H1 (cell line): ENCODE data around the gene YAP1. TPM values are rescaled to one million over a fixed set of nuclear protein-coding genes. Genes with fewer than 3 reads are reported as not detected.

Experiments used
- CTCF ChIA-PET: fragments of 300-600 bp; sonication (Branson Sonifier 250); formaldehyde crosslinking; loops from one replicate; lab custom pipeline; 2021; ENCODE audit not compliant: partially characterized antibody; lab: Charles Lee
- POLR2A ChIA-PET: fragments of 300-600 bp; sonication (Branson Sonifier 250); formaldehyde crosslinking; loops from one replicate; lab custom pipeline; 2021; ENCODE audit warnings: inconsistent platforms; ENCODE audit not compliant: partially characterized antibody; lab: Charles Lee
- DNase-seq, 2 experiments: peaks; one replicate each; pipeline versions ENCODE4 v3.0.0 to v3.0.0-alpha.2; 2010 to 2022; ENCODE audit warnings: low spot score in 2 of 2, low read depth in 1 of 2, mixed read lengths in 1 of 2
- FAIRE-seq: peaks from 2 replicates; lab custom pipeline; 2011; peaks lifted over from hg19 to GRCh38; lab: Jason Lieb, UNC
- H2AFZ ChIP-seq: 2 replicates; pipeline ENCODE4 v1.8.1; 2012; ENCODE audit warnings: low read length, inconsistent platforms
- H2AK5ac ChIP-seq: 2 replicates; pipeline ENCODE4 v1.6.1; 2013; ENCODE audit warnings: low read depth, low read length
- H2BK120ac ChIP-seq: replicated peaks from 2 replicates; pipeline ENCODE3; 2013; ENCODE audit warnings: low read depth, low read length, inconsistent platforms
- H2BK12ac ChIP-seq: 2 replicates; pipeline ENCODE4 v1.6.1; 2013; ENCODE audit warnings: low read depth, low read length
- H2BK15ac ChIP-seq: 2 replicates; pipeline ENCODE4 v1.6.1; 2013; ENCODE audit warnings: low read length
- H2BK20ac ChIP-seq: 2 replicates; pipeline ENCODE4 v1.6.1; 2013; ENCODE audit warnings: low read length
- H2BK5ac ChIP-seq: 2 replicates; pipeline ENCODE4 v1.6.1; 2013; ENCODE audit warnings: low read depth, low read length
- H3K14ac ChIP-seq: 2 replicates; pipeline ENCODE4 v1.6.1; 2013; ENCODE audit warnings: inconsistent platforms; ENCODE audit not compliant: insufficient read length
- H3K18ac ChIP-seq: 2 replicates; pipeline ENCODE4 v1.6.1; 2013; ENCODE audit warnings: low read length; ENCODE audit errors: extremely low read depth
- H3K23ac ChIP-seq: 2 replicates; pipeline ENCODE4 v1.6.1; 2013; ENCODE audit warnings: inconsistent platforms; ENCODE audit not compliant: insufficient read length
- H3K23me2 ChIP-seq: 2 replicates; pipeline ENCODE4 v1.6.1; 2013; ENCODE audit warnings: low read depth, low read length
- H3K27ac ChIP-seq: 2 replicates; pipeline ENCODE4 v1.6.1; 2011; ENCODE audit warnings: low read depth, low read length, inconsistent platforms
- H3K27me3 ChIP-seq, 4 experiments: replicated peaks in 1 of 4; 1 replicate in 1 of 4; 2 replicates in 3 of 4; pipeline versions ENCODE4 v1.6.1 to v1.8.1; 2011 to 2013; ENCODE audit warnings: low read length in 3 of 4, mild to moderate bottlenecking in 3 of 4, inconsistent platforms in 2 of 4, mixed read lengths in 2 of 4, moderate library complexity in 1 of 4; ENCODE audit not compliant: control insufficient read depth in 3 of 4, insufficient read depth in 3 of 4; ENCODE audit errors: extremely low read depth in 1 of 4
- H3K36me3 ChIP-seq, 4 experiments: 2 replicates each; pipeline versions ENCODE4 v1.6.1 to v1.8.1; 2011 to 2013; ENCODE audit warnings: mild to moderate bottlenecking in 4 of 4, low read length in 3 of 4, moderate library complexity in 2 of 4, control low read depth in 1 of 4, inconsistent platforms in 1 of 4; ENCODE audit not compliant: insufficient read depth in 4 of 4, control insufficient read depth in 2 of 4
- H3K4ac ChIP-seq: replicated peaks from 2 replicates; pipeline ENCODE3; 2013; ENCODE audit warnings: low read length, low read depth, mixed read lengths, inconsistent platforms; ENCODE audit not compliant: insufficient read length
- H3K4me1 ChIP-seq, 4 experiments: replicated peaks in 1 of 4; 1 replicate in 1 of 4; 2 replicates in 3 of 4; pipeline versions ENCODE4 v1.6.1 to v1.8.1; 2011 to 2013; ENCODE audit warnings: low read length in 3 of 4, inconsistent platforms in 2 of 4, mixed read lengths in 1 of 4; ENCODE audit not compliant: insufficient read depth in 4 of 4, control insufficient read depth in 3 of 4
- H3K4me2 ChIP-seq, 2 experiments: 2 replicates each; pipeline versions ENCODE4 v1.6.1 to v1.8.1; 2011 to 2013; ENCODE audit warnings: low read depth in 2 of 2, low read length in 2 of 2, control low read depth in 1 of 2, inconsistent platforms in 1 of 2, mild to moderate bottlenecking in 1 of 2; ENCODE audit not compliant: insufficient read depth in 1 of 2
- H3K4me3 ChIP-seq, 4 experiments: fragments of 200-600, 300-600 bp in 1 of 4; sonication (generic), shearing (Covaris generic), sonication (Bioruptor Twin) in 1 of 4; 2 replicates each; pipeline versions ENCODE4 v1.5.1 to v1.8.1; 2011 to 2016; ENCODE audit warnings: low read length in 4 of 4, low read depth in 3 of 4, control low read depth in 2 of 4, inconsistent platforms in 2 of 4, mild to moderate bottlenecking in 2 of 4, mixed read lengths in 1 of 4, moderate library complexity in 1 of 4; ENCODE audit not compliant: insufficient read depth in 2 of 4; ENCODE audit errors: extremely low read depth in 1 of 4
- H3K56ac ChIP-seq: replicated peaks from 2 replicates; pipeline ENCODE3; 2013; ENCODE audit warnings: low read depth, mild to moderate bottlenecking, mixed read lengths, low read length, inconsistent platforms; ENCODE audit not compliant: insufficient read length
- H3K79me1 ChIP-seq: 2 replicates; pipeline ENCODE4 v1.6.1; 2013; ENCODE audit warnings: low read depth, low read length, control low read depth
- H3K79me2 ChIP-seq, 2 experiments: 2 replicates each; pipeline versions ENCODE4 v1.6.1 to v1.8.1; 2012 to 2013; ENCODE audit warnings: low read length in 2 of 2, mild to moderate bottlenecking in 2 of 2, inconsistent platforms in 1 of 2; ENCODE audit not compliant: insufficient read depth in 2 of 2, control insufficient read depth in 1 of 2
- H3K9ac ChIP-seq, 4 experiments: replicated peaks in 1 of 4; 1 replicate in 1 of 4; 2 replicates in 3 of 4; pipeline versions ENCODE4 v1.6.1 to v1.8.1; 2011 to 2013; ENCODE audit warnings: low read depth in 3 of 4, low read length in 3 of 4, control low read depth in 2 of 4, mild to moderate bottlenecking in 2 of 4, moderate library complexity in 2 of 4, inconsistent platforms in 1 of 4; ENCODE audit errors: extremely low read depth in 1 of 4
- H3K9me3 ChIP-seq, 2 experiments: 2 replicates each; pipeline versions ENCODE4 v1.6.1 to v1.8.1; 2012 to 2013; ENCODE audit warnings: mild to moderate bottlenecking in 2 of 2, moderate library complexity in 2 of 2, control low read depth in 1 of 2, inconsistent platforms in 1 of 2, low read depth in 1 of 2, low read length in 1 of 2, mixed read lengths in 1 of 2; ENCODE audit not compliant: insufficient read depth in 2 of 2
- H4K20me1 ChIP-seq, 2 experiments: replicated peaks in 1 of 2; 2 replicates each; pipeline versions ENCODE3 to v1.8.1; 2011 to 2013; ENCODE audit warnings: inconsistent platforms in 2 of 2, low read length in 2 of 2, mild to moderate bottlenecking in 1 of 2; ENCODE audit not compliant: insufficient read depth in 2 of 2, control insufficient read depth in 1 of 2
- H4K5ac ChIP-seq: 2 replicates; pipeline ENCODE4 v1.6.1; 2013; ENCODE audit warnings: low read length, low read depth, mixed read lengths, inconsistent platforms; ENCODE audit not compliant: insufficient read length
- H4K8ac ChIP-seq: 2 replicates; pipeline ENCODE4 v1.8.0; 2013; ENCODE audit warnings: mild to moderate bottlenecking, moderate library complexity, low read length, inconsistent platforms; ENCODE audit not compliant: insufficient read depth; ENCODE audit errors: extremely low read depth
- H4K91ac ChIP-seq: replicated peaks from 2 replicates; pipeline ENCODE3; 2013; ENCODE audit warnings: low read length, mixed read lengths, inconsistent platforms; ENCODE audit not compliant: insufficient read length
- ASH2L ChIP-seq: fragments of 200-600, 300-600 bp; sonication (generic); IDR thresholded peaks from one replicate; pipeline ENCODE4 v1.7.1; 2017; ENCODE audit warnings: low read length
- PHF8 ChIP-seq: fragments of 200-600 bp; sonication (generic); conservative IDR thresholded peaks from 2 replicates; pipeline ENCODE4 v1.7.1; 2012; ENCODE audit warnings: low read depth, mild to moderate bottlenecking, inconsistent platforms, low read length, moderate library complexity
- POLR2A ChIP-seq, 2 experiments: IDR thresholded peaks; 1 replicate in 1 of 2; 2 replicates in 1 of 2; pipeline ENCODE4 v1.6.1; 2011; ENCODE audit warnings: low read depth in 2 of 2, low read length in 2 of 2, mild to moderate bottlenecking in 2 of 2; ENCODE audit errors: control extremely low read depth in 1 of 2
- SAP30 ChIP-seq: fragments of 300-600 bp; sonication (generic); IDR thresholded peaks from 2 replicates; pipeline ENCODE4 v1.7.1; 2012; ENCODE audit warnings: low read length, moderate library complexity, mild to moderate bottlenecking, inconsistent platforms; ENCODE audit not compliant: insufficient read depth, insufficient replicate concordance
- SP1 ChIP-seq: IDR thresholded peaks from 2 replicates; pipeline ENCODE4 v1.6.1; 2011; ENCODE audit warnings: low read depth, low read length
- SUZ12 ChIP-seq: fragments of 200-600 bp; sonication (generic); IDR thresholded peaks from 2 replicates; pipeline ENCODE4 v1.6.1; 2012; ENCODE audit warnings: mild to moderate bottlenecking, inconsistent platforms, low read length, moderate library complexity, mixed read lengths
- WGBS, 2 experiments: shearing (Covaris generic) in 1 of 2; methylation state at CpG; one replicate each; pipeline versions ENCODE4 v1.1.6 to v1.1.7; 2013 to 2015; ENCODE audit warnings: low lambda C conversion rate in 2 of 2, mixed read lengths in 2 of 2, inconsistent platforms in 1 of 2, low coverage in 1 of 2, missing lambda C conversion rate in 1 of 2; ENCODE audit not compliant: insufficient replicate concordance in 2 of 2, insufficient coverage in 1 of 2, insufficient read length in 1 of 2; ENCODE audit errors: extremely low coverage in 1 of 2, missing lambda C conversion rate in 1 of 2; 5-methylcytosine and 5-hydroxymethylcytosine counted together
- polyA plus RNA-seq, 7 experiments: library from polyadenylated mRNA; depleted of rRNA in 3 of 7; stranded (reverse) in 5 of 7; unstranded in 2 of 7; fragments of >200 nt in 5 of 7; fragments of 200-250 nt in 2 of 7; gene quantifications; 1 replicate in 5 of 7; 2 replicates in 1 of 7; 4 replicates in 1 of 7; pipeline versions ENCODE4 v1.2.1 to v1.2.3, GENCODE V29; 2011 to 2013; ENCODE audit warnings: missing spikeins in 2 of 7, mixed read lengths in 2 of 7
- total RNA-seq: library from RNA; stranded (reverse); fragmentation: NEBNext Ultra II Directional; extraction: Animal tissue kit (Norgen Biotek cat#: 25700); gene quantifications from 2 replicates; pipeline ENCODE4 v1.2.1, GENCODE V29; 2021
- TF ChIP-seq, protein P1 (sequence below): IDR thresholded peaks from 2 replicates; pipeline ENCODE4 v1.6.1; 2011; ENCODE audit warnings: low read length, improper control_type of control experiment

The YAP1 gene
- total and polyA plus RNA-seq, 2 of the 8 experiments (the other 6 are each of a cell fraction or from before 2014, with no cell fraction given) = 62.0 to 108 TPM

- H2BK120ac ChIP-seq = no peak overlapping the region
- H4K20me1 ChIP-seq = no peaks in the 10 kb centered on the region
- H3K79me1 ChIP-seq = no peaks in the 10 kb centered on the region
- H2BK15ac ChIP-seq = no peak overlapping the region
- no peak overlapping the region for H3K23ac ChIP-seq
- ChIA-PET CTCF (no interaction called here), POLR2A (no interaction called here)
- no peak for FAIRE-seq
- no peak overlapping the region for H3K9ac ChIP-seq
- H4K8ac ChIP-seq = no peak overlapping the region
- TF ChIP-seq SP1 (no peak), SUZ12 (no peak), SAP30 (no peak), PHF8 (no peak), POLR2A (IDR thresholded peaks at IDR 0.05; ENCODE audit: control extremely low read depth in 1 of 2, low read depth in 2 of 2, low read length in 2 of 2) (no peak), ASH2L (no peak)
- TF ChIP-seq, protein P1, sequence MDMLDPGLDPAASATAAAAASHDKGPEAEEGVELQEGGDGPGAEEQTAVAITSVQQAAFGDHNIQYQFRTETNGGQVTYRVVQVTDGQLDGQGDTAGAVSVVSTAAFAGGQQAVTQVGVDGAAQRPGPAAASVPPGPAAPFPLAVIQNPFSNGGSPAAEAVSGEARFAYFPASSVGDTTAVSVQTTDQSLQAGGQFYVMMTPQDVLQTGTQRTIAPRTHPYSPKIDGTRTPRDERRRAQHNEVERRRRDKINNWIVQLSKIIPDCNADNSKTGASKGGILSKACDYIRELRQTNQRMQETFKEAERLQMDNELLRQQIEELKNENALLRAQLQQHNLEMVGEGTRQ = no peak
- H3K4me2 ChIP-seq = no peak overlapping the region
- no peak overlapping the region for H2AFZ ChIP-seq
- H4K91ac ChIP-seq = no peak overlapping the region
- no peaks in the 10 kb centered on the region for H3K27me3 ChIP-seq
- no peak overlapping the region for H3K4ac ChIP-seq
- 90% methylated on average over 7 of the region's 7 CpGs; no CpG with 5 or more reads in 1 of the 2 experiments for WGBS, 2 experiments
- no peak overlapping the region for H3K56ac ChIP-seq
- H3K79me2 ChIP-seq = no peaks in the 10 kb centered on the region
- no peaks in the 10 kb centered on the region; a peak in 1 of 7 replicates for H3K4me1 ChIP-seq
- H3K23me2 ChIP-seq = no peaks in the 10 kb centered on the region; the same call in 1 of the 2 replicates
- H3K36me3 ChIP-seq = no peaks in the 10 kb centered on the region
- no peak overlapping the region for H3K27ac ChIP-seq
- H2BK20ac ChIP-seq = no peak overlapping the region
- H4K5ac ChIP-seq = no peak overlapping the region
- no peak overlapping the region for H3K4me3 ChIP-seq
- H3K9me3 ChIP-seq = no peaks in the 10 kb centered on the region
- DNase-seq = no peak
- no peak overlapping the region for H3K14ac ChIP-seq
- no peak overlapping the region for H2BK5ac ChIP-seq
- no peak overlapping the region for H2BK12ac ChIP-seq
- H2AK5ac ChIP-seq = no peak overlapping the region
- no peak overlapping the region for H3K18ac ChIP-seq
Observed at GRCh38 chr11:102085864-102086551, 24.2 kb upstream of the YAP1 start.
